Ovary (tissue), 9 donors: Measurements from ENCODE around the gene LMLN. TPM values are rescaled to one million over a fixed set of nuclear protein-coding genes. Genes with fewer than 3 reads are reported as not detected.
"Not testable (repeated sequence)": the region's sequence is repeated elsewhere in the genome, so short reads cannot be mapped to it uniquely, and the experiment has no call there.

Experiments
- DNase-seq, 5 donors: peaks; one replicate each; pipeline ENCODE4 v3.0.0-alpha.2; 2019 to 2020
- H3K27ac ChIP-seq, 2 donors: fragments of 200-600 bp; one replicate each; pipeline versions ENCODE4 v1.5.1 to v1.8.0; 2019 to 2022
- H3K27me3 ChIP-seq: fragments of 200-600 bp; one replicate; pipeline ENCODE4 v1.8.0; 2022
- H3K36me3 ChIP-seq: fragments of 200-600 bp; sonication (generic); one replicate; pipeline ENCODE4 v1.5.1; 2019
- H3K4me1 ChIP-seq: one replicate; pipeline ENCODE4 v1.8.1; 2013; ENCODE audit warnings: mild to moderate bottlenecking, moderate library complexity; ENCODE audit not compliant: insufficient read depth
- H3K4me3 ChIP-seq: fragments of 200-600 bp; sonication (generic); one replicate; pipeline ENCODE4 v1.5.1; 2017
- H3K9me3 ChIP-seq, 2 donors: fragments of 200-600 bp in 1 of 2; sonication (generic) in 1 of 2; one replicate each; pipeline versions ENCODE4 v1.5.1 to v1.8.1; 2013 to 2019; ENCODE audit warnings: mild to moderate bottlenecking in 1 of 2, moderate library complexity in 1 of 2
- CTCF ChIP-seq, 3 donors: fragments of 450-650 bp in 2 of 3; fragments of 200-600 bp in 1 of 3; IDR thresholded peaks; one replicate each; pipeline versions ENCODE4 v1.5.1 to v1.8.0; 2016 to 2022; ENCODE audit warnings: antibody characterized with exemption in 3 of 3, mild to moderate bottlenecking in 1 of 3
- EP300 ChIP-seq: sonication (generic); formaldehyde crosslinking; IDR thresholded peaks from one replicate; pipeline ENCODE4 v1.6.1; 2017; ENCODE audit warnings: antibody characterized with exemption
- POLR2A ChIP-seq: fragments of 450-650 bp; IDR thresholded peaks from one replicate; pipeline ENCODE4 v1.6.1; 2017; ENCODE audit warnings: antibody characterized with exemption, mild to moderate bottlenecking, moderate library complexity
- WGBS, 3 donors: extraction: QIAGEN DNeasy Blood & Tissue Kit in 1 of 3; methylation state at CpG; one replicate each; pipeline versions ENCODE4 v1.1.5 to v1.1.7; 2013 to 2017; 5-methylcytosine and 5-hydroxymethylcytosine counted together
- intact Hi-C, 4 donors: fragments of 100-400 bp; cut with DNase I; formaldehyde crosslinking; loops; one replicate each; pipeline versions ENCODE4 v1.11.0 to v1.15.1; 2022 to 2023
- polyA plus RNA-seq, 2 donors: library from polyadenylated mRNA; stranded (reverse); fragments of 200-250 nt in 1 of 2; fragments of 350-450 nt in 1 of 2; fragmentation: Illumina TruSeq in 1 of 2; extraction: RNeasy Lipid Tissue Mini Kit (QIAGEN cat#74804) in 1 of 2; gene quantifications; one replicate each; pipeline ENCODE4 v1.2.3, GENCODE V29; 2013 to 2014
- total RNA-seq, 7 donors: library from RNA; depleted of rRNA in 2 of 7; stranded (reverse); fragments of >200 nt in 2 of 7; fragmentation: NEBNext Ultra II Directional in 3 of 7; extraction: Animal tissue kit (Norgen Biotek cat#: 25700) in 3 of 7; gene quantifications; one replicate each; pipeline versions ENCODE4 v1.1.0 to v1.2.4, GENCODE V29; 2016 to 2023
- donor health status: DM: no; HTN: no; CAD: no; lungs with moderate emphysema.
- donor health status: DM: no; HTN: no; CAD: no.
- donor health status: Bipolar disorder and iron deficiency.
- donor health status: DM: yes; HTN: yes; CAD: no.
- donor health status: DM: no; HTN: no; CAD: no.
- donor health status: DM: yes; HTN: yes; CAD: no.

Gene LMLN
- total and polyA plus RNA-seq, 9 donors, result 2.4 to 12.8 (median 7.4) TPM

GRCh38 chr3:198081421-198081844 is 121.4 kb downstream of the LMLN start:
- no peaks in the 10 kb centered on the region for H3K9me3 ChIP-seq
- no peak overlapping the region for H3K27ac ChIP-seq
- intact Hi-C loops, result loop anchor here in 1 of 4 donors (10.0 kb wide), 1 partner anchor 177 kb away; no protein-coding TSS in a partner anchor
- peaks cover 7% of the 10 kb centered on the region for H3K4me1 ChIP-seq
- H3K27me3 ChIP-seq, result peaks cover under 1% of the 10 kb centered on the region
- DNase-seq, result peak in 1 of 5 donors; percentile 15
- 9 to 20% (median 17%) methylated on average over 27 to 33 of the region's 33 CpGs for WGBS, 3 donors
- no peak overlapping the region for H3K4me3 ChIP-seq
- H3K36me3 ChIP-seq, result no peaks in the 10 kb centered on the region
- TF ChIP-seq CTCF (IDR thresholded peaks at IDR 0.05) (no peak), POLR2A (no peak), EP300 (no peak)

- H3K4me1 ChIP-seq, H3K27ac ChIP-seq, DNase-seq, H3K36me3 ChIP-seq, H3K4me3 ChIP-seq, H3K27me3 ChIP-seq, H3K9me3 ChIP-seq: not testable (repeated sequence)
- intact Hi-C loops, result loop anchor here in 1 of 4 donors (10.0 kb wide), 1 partner anchor 177 kb away; no protein-coding TSS in a partner anchor
- 96 to 99% (median 98%) methylated on average over 3 to 4 of the region's 4 CpGs for WGBS, 3 donors
These were observed 122.2 kb downstream of the LMLN start for GRCh38 chr3:198082226-198082625.

GRCh38 chr3:198088421-198088955 is 128.5 kb downstream of the LMLN start:
- TF ChIP-seq CTCF (IDR thresholded peaks at IDR 0.05), result no peak
- no peaks in the 10 kb centered on the region for H3K9me3 ChIP-seq
- H3K27me3 ChIP-seq, result peaks cover 2% of the 10 kb centered on the region
- intact Hi-C loops, result loop anchor here in 1 of 4 donors (10.0 kb wide), 1 partner anchor 184 kb away; no protein-coding TSS in a partner anchor
- WGBS, 3 donors, result 76 to 86% (median 84%) methylated on average over 3 of the region's 3 CpGs
- DNase-seq, result no peak
- H3K4me3 ChIP-seq, result no peak overlapping the region
- no peaks in the 10 kb centered on the region for H3K36me3 ChIP-seq
- no peak overlapping the region for H3K27ac ChIP-seq
- no peaks in the 10 kb centered on the region for H3K4me1 ChIP-seq

- H3K4me3 ChIP-seq, result no peak overlapping the region
- DNase-seq, result no peak
- no peaks in the 10 kb centered on the region for H3K36me3 ChIP-seq
- TF ChIP-seq POLR2A (no peak), CTCF (IDR thresholded peaks at IDR 0.05) (no peak), EP300 (no peak)
- H3K27me3 ChIP-seq, result peaks cover 2% of the 10 kb centered on the region
- H3K9me3 ChIP-seq, result no peaks in the 10 kb centered on the region
- no peaks in the 10 kb centered on the region for H3K4me1 ChIP-seq
- intact Hi-C loops, result no loop called here
- no peak overlapping the region for H3K27ac ChIP-seq
These were observed 130.8 kb downstream of the LMLN start for GRCh38 chr3:198090795-198091332.

- DNase-seq, result no peak
- 60 to 67% (median 63%) methylated on average over 3 of the region's 3 CpGs for WGBS, 3 donors
- intact Hi-C loops, result no loop called here
These were observed 132.3 kb downstream of the LMLN start for GRCh38 chr3:198092276-198092675.

More at GRCh38 chr3:198092276-198092675, 132.3 kb downstream of the LMLN start:
- H3K9me3 ChIP-seq, result no peaks in the 10 kb centered on the region
- H3K27me3 ChIP-seq, result no peaks in the 10 kb centered on the region
- TF ChIP-seq POLR2A, result no peak
- TF ChIP-seq EP300, result no peak
- TF ChIP-seq CTCF (IDR thresholded peaks at IDR 0.05), result no peak
- no peak overlapping the region for H3K27ac ChIP-seq
- no peaks in the 10 kb centered on the region for H3K4me1 ChIP-seq
- no peak overlapping the region for H3K4me3 ChIP-seq
- H3K36me3 ChIP-seq, result no peaks in the 10 kb centered on the region
